Activated naive CD8-positive, alpha-beta T cell treated with anti-CD3 and anti-CD28 coated beads, Interleukin-2, amount 10 ng/mL, durations not matched to agents 7 days and 5 days (primary cell): ENCODE measurements around the gene CALM3. TPM values are rescaled to one million over a fixed set of nuclear protein-coding genes. Genes with fewer than 3 reads are reported as not detected.

Source experiments
- ATAC-seq: fragments of 150-1000 bp; cut with Tn5 transposase; one replicate; pipeline ENCODE4 v1.10.0; 2021; ENCODE audit warnings: low read depth, moderate library complexity
- POLR2A ChIA-PET: fragments of 350-600 bp; sonication (Branson Sonifier 250); formaldehyde crosslinking; loops from one replicate; lab custom pipeline; 2021; ENCODE audit warnings: antibody characterized with exemption; lab: Charles Lee
- DNase-seq: peaks from one replicate; pipeline ENCODE4 v3.0.0; 2021
- H3K27ac Mint-ChIP-seq: one replicate; pipeline ENCODE4 v1.8.0; 2022; ENCODE audit warnings: mild to moderate bottlenecking, mixed read lengths
- H3K27me3 Mint-ChIP-seq: one replicate; pipeline ENCODE4 v1.8.0; 2022; ENCODE audit warnings: mild to moderate bottlenecking, moderate library complexity, mixed read lengths
- H3K36me3 Mint-ChIP-seq: one replicate; pipeline ENCODE4 v1.8.0; 2021; ENCODE audit warnings: mild to moderate bottlenecking, mixed read lengths
- H3K4me1 Mint-ChIP-seq: one replicate; pipeline ENCODE4 v1.8.0; 2021; ENCODE audit warnings: mixed read lengths
- H3K4me3 Mint-ChIP-seq: one replicate; pipeline ENCODE4 v1.8.0; 2022; ENCODE audit warnings: mild to moderate bottlenecking, moderate library complexity, mixed read lengths
- H3K9me3 Mint-ChIP-seq: one replicate; pipeline ENCODE4 v1.8.0; 2021; ENCODE audit warnings: mixed read lengths
- total RNA-seq, 2 experiments: library from RNA; stranded (reverse); gene quantifications; one replicate each; pipeline ENCODE4 v1.2.3, GENCODE V29; 2021

Gene CALM3
- total RNA-seq, 2 experiments from 2014 or later, result 485 to 503 TPM

- DNase-seq, result no peak
- H3K36me3 Mint-ChIP-seq, result peaks cover 30% of the 10 kb centered on the region
- peaks cover 28% of the 10 kb centered on the region for H3K4me1 Mint-ChIP-seq
Observed at GRCh38 chr19:46603752-46604231, 2.7 kb downstream of the CALM3 start.

GRCh38 chr19:46604781-46605355 is 3.7 kb downstream of the CALM3 start:
- peaks cover 30% of the 10 kb centered on the region for H3K4me1 Mint-ChIP-seq
- no peaks in the 10 kb centered on the region for H3K27me3 Mint-ChIP-seq
- no peak overlapping the region for H3K27ac Mint-ChIP-seq
- ATAC-seq, result no peak
- H3K9me3 Mint-ChIP-seq, result no peaks in the 10 kb centered on the region
- no peak overlapping the region for H3K4me3 Mint-ChIP-seq
- no peak for DNase-seq
- peaks cover 36% of the 10 kb centered on the region for H3K36me3 Mint-ChIP-seq
- POLR2A ChIA-PET, result no interaction called here

More at GRCh38 chr19:46603752-46604231, 2.7 kb downstream of the CALM3 start:
- Mint-ChIP-seq H3K27me3 (no peaks in the 10 kb centered on the region), H3K4me3 (peak overlapping the region; percentile 97), H3K27ac (peak overlapping the region; percentile 100), H3K9me3 (peaks cover 2% of the 10 kb centered on the region)
- POLR2A ChIA-PET, result interaction anchor here (0.5 to 4.7 kb wide), 5 partner anchors 7 to 144 kb away, joined by 3 to 142 read pairs (median 3); partner anchors contain the start of gene PTGIR
- no peak for ATAC-seq

- POLR2A ChIA-PET, result interaction anchor here (0.6 to 1.0 kb wide), 2 partner anchors 19 to 20 kb away, joined by 4 to 5 read pairs; partner anchors contain the start of gene PTGIR
- H3K4me1 Mint-ChIP-seq, result peaks cover 27% of the 10 kb centered on the region
- H3K27me3 Mint-ChIP-seq, result no peaks in the 10 kb centered on the region
- no peak for DNase-seq
- H3K9me3 Mint-ChIP-seq, result no peaks in the 10 kb centered on the region
- ATAC-seq, result no peak
- no peak overlapping the region for H3K4me3 Mint-ChIP-seq
- no peak overlapping the region for H3K27ac Mint-ChIP-seq
- peaks cover 40% of the 10 kb centered on the region for H3K36me3 Mint-ChIP-seq
Observed at GRCh38 chr19:46605356-46605821, 4.3 kb downstream of the CALM3 start.

- Mint-ChIP-seq H3K27ac (no peak overlapping the region), H3K27me3 (no peaks in the 10 kb centered on the region), H3K36me3 (peaks cover 39% of the 10 kb centered on the region), H3K9me3 (no peaks in the 10 kb centered on the region), H3K4me3 (no peak overlapping the region), H3K4me1 (peaks cover 31% of the 10 kb centered on the region)
- DNase-seq (no peak), ATAC-seq (no peak)
- POLR2A ChIA-PET, result interaction anchor here (0.6 to 1.0 kb wide), 3 partner anchors 19 to 994 kb away, joined by 4 to 5 read pairs (median 4); partner anchors contain the start of gene PTGIR
Observed at GRCh38 chr19:46606019-46606418, 4.9 kb downstream of the CALM3 start.

GRCh38 chr19:46606681-46607447 is 5.7 kb downstream of the CALM3 start:
- Mint-ChIP-seq H3K27ac (no peak overlapping the region), H3K4me1 (peaks cover 39% of the 10 kb centered on the region), H3K9me3 (no peaks in the 10 kb centered on the region), H3K4me3 (no peak overlapping the region), H3K27me3 (no peaks in the 10 kb centered on the region), H3K36me3 (peaks cover 41% of the 10 kb centered on the region)
- ATAC-seq (no peak), DNase-seq (no peak)
- POLR2A ChIA-PET, result interaction anchor here (0.5 to 0.6 kb wide), 2 partner anchors 13 to 993 kb away, joined by 3 to 4 read pairs; no protein-coding TSS in a partner anchor

- H3K4me1 Mint-ChIP-seq, result peaks cover 42% of the 10 kb centered on the region
- no peak overlapping the region for H3K4me3 Mint-ChIP-seq
- H3K27me3 Mint-ChIP-seq, result no peaks in the 10 kb centered on the region
- peaks cover 37% of the 10 kb centered on the region for H3K36me3 Mint-ChIP-seq
- no peak overlapping the region for H3K27ac Mint-ChIP-seq
- POLR2A ChIA-PET, result no interaction called here
- H3K9me3 Mint-ChIP-seq, result no peaks in the 10 kb centered on the region
- no peak for DNase-seq
- ATAC-seq, result no peak
Observed at GRCh38 chr19:46607448-46607841, 6.3 kb downstream of the CALM3 start.

GRCh38 chr19:46608178-46608577 is 7.0 kb downstream of the CALM3 start:
- Mint-ChIP-seq H3K27ac (no peak overlapping the region), H3K9me3 (no peaks in the 10 kb centered on the region), H3K4me3 (no peak overlapping the region), H3K4me1 (peaks cover 41% of the 10 kb centered on the region), H3K27me3 (no peaks in the 10 kb centered on the region), H3K36me3 (peaks cover 33% of the 10 kb centered on the region)
- peak; percentile 25 for DNase-seq
- POLR2A ChIA-PET, result interaction anchor here (4.7 kb wide), 1 partner anchor 6 kb away, joined by 142 read pairs; the partner anchor contains the start of gene CALM3
- ATAC-seq, result no peak

GRCh38 chr19:46608581-46609345 is 7.6 kb downstream of the CALM3 start:
- Mint-ChIP-seq H3K9me3 (no peaks in the 10 kb centered on the region), H3K4me1 (peaks cover 40% of the 10 kb centered on the region), H3K27ac (peak overlapping the region; percentile 36), H3K4me3 (no peak overlapping the region), H3K27me3 (no peaks in the 10 kb centered on the region), H3K36me3 (peaks cover 31% of the 10 kb centered on the region)
- POLR2A ChIA-PET, result interaction anchor here (4.7 kb wide), 1 partner anchor 7 kb away, joined by 142 read pairs; the partner anchor contains the start of gene CALM3
- no peak for ATAC-seq
- DNase-seq, result peak; percentile 25

- Mint-ChIP-seq H3K27ac (no peak overlapping the region), H3K4me1 (peaks cover 44% of the 10 kb centered on the region), H3K4me3 (no peak overlapping the region), H3K9me3 (no peaks in the 10 kb centered on the region), H3K27me3 (no peaks in the 10 kb centered on the region), H3K36me3 (peaks cover 31% of the 10 kb centered on the region)
- POLR2A ChIA-PET, result interaction anchor here (0.8 to 4.7 kb wide), 5 partner anchors 8 to 52 kb away, joined by 3 to 142 read pairs (median 15); partner anchors contain the start of genes CALM3 and DACT3
- no peak for ATAC-seq
- DNase-seq, result peak; percentile 30
Observed at GRCh38 chr19:46609511-46610412, 8.6 kb downstream of the CALM3 start.

GRCh38 chr19:46610413-46610775 is 9.3 kb downstream of the CALM3 start:
- POLR2A ChIA-PET, result interaction anchor here (0.8 to 4.7 kb wide), 5 partner anchors 8 to 52 kb away, joined by 3 to 142 read pairs (median 15); partner anchors contain the start of genes CALM3 and DACT3
- H3K4me3 Mint-ChIP-seq, result peak overlapping the region; percentile 70
- peaks cover 40% of the 10 kb centered on the region for H3K4me1 Mint-ChIP-seq
- H3K9me3 Mint-ChIP-seq, result no peaks in the 10 kb centered on the region
- H3K27ac Mint-ChIP-seq, result peak overlapping the region; percentile 91
- H3K27me3 Mint-ChIP-seq, result no peaks in the 10 kb centered on the region
- DNase-seq (no peak), ATAC-seq (no peak)
- H3K36me3 Mint-ChIP-seq, result peaks cover 31% of the 10 kb centered on the region

- H3K27ac Mint-ChIP-seq, result peak overlapping the region; percentile 91
- H3K36me3 Mint-ChIP-seq, result peaks cover 31% of the 10 kb centered on the region
- peaks cover 42% of the 10 kb centered on the region for H3K4me1 Mint-ChIP-seq
- H3K27me3 Mint-ChIP-seq, result no peaks in the 10 kb centered on the region
- DNase-seq (peak; percentile 52), ATAC-seq (peak; percentile 23)
- no peaks in the 10 kb centered on the region for H3K9me3 Mint-ChIP-seq
- POLR2A ChIA-PET, result interaction anchor here (0.8 to 4.7 kb wide), 15 partner anchors 9 to 210 kb away, joined by 3 to 142 read pairs (median 4); partner anchors contain the start of genes CALM3, DACT3 and PTGIR
- peak overlapping the region; percentile 70 for H3K4me3 Mint-ChIP-seq
Observed at GRCh38 chr19:46610851-46611770, 10.0 kb downstream of the CALM3 start.
